GM18502 (cell line): ENCODE measurements around the gene AFAP1L1.
"Not testable (repeated sequence)": the region's sequence is repeated elsewhere in the genome, so short reads cannot be mapped to it uniquely, and the experiment has no call there.

Source experiments
- ATAC-seq: cut with Tn5 transposase; IDR thresholded peaks from one replicate; pipeline ENCODE4 v1.9.1; 2021; ENCODE audit warnings: mild to moderate bottlenecking; ENCODE audit not compliant: unreplicated experiment, poor library complexity

AFAP1L1 gene

GRCh38 chr5:149257889-149258705 is 13.6 kb upstream of the AFAP1L1 start:
- ATAC-seq, result no peak

GRCh38 chr5:149260761-149261160 is 10.9 kb upstream of the AFAP1L1 start:
- ATAC-seq, result no peak

- ATAC-seq, result no peak
Measured at GRCh38 chr5:149261246-149261645, 10.4 kb upstream of the AFAP1L1 start.

GRCh38 chr5:149262315-149262714 is 9.3 kb upstream of the AFAP1L1 start:
- no peak for ATAC-seq

GRCh38 chr5:149264439-149265067 is 7.1 kb upstream of the AFAP1L1 start:
- ATAC-seq, result peak; percentile 89

- ATAC-seq, result no peak
Measured at GRCh38 chr5:149265068-149265465, 6.6 kb upstream of the AFAP1L1 start.

GRCh38 chr5:149265597-149265996 is 6.1 kb upstream of the AFAP1L1 start:
- ATAC-seq, result no peak

GRCh38 chr5:149267241-149267973 is 4.3 kb upstream of the AFAP1L1 start:
- ATAC-seq, result no peak

GRCh38 chr5:149268928-149269557 is 2.6 kb upstream of the AFAP1L1 start:
- ATAC-seq, result no peak

- ATAC-seq, result no peak
Measured at GRCh38 chr5:149271195-149271715, 404 bp upstream of the AFAP1L1 start.

GRCh38 chr5:149272781-149273180 is 1.1 kb downstream of the AFAP1L1 start:
- ATAC-seq, result not testable (repeated sequence)

GRCh38 chr5:149273237-149273636 is 1.6 kb downstream of the AFAP1L1 start:
- ATAC-seq, result no peak

- ATAC-seq, result no peak
Measured at GRCh38 chr5:149273950-149274349, 2.3 kb downstream of the AFAP1L1 start.

- no peak for ATAC-seq
Measured at GRCh38 chr5:149274939-149275338, 3.3 kb downstream of the AFAP1L1 start.

- no peak for ATAC-seq
Measured at GRCh38 chr5:149277801-149278200, 6.1 kb downstream of the AFAP1L1 start.

- ATAC-seq, result no peak
Measured at GRCh38 chr5:149278451-149279210, 7.0 kb downstream of the AFAP1L1 start.

GRCh38 chr5:149279661-149280060 is 8.0 kb downstream of the AFAP1L1 start:
- ATAC-seq, result no peak

GRCh38 chr5:149280124-149280523 is 8.5 kb downstream of the AFAP1L1 start:
- no peak for ATAC-seq

- no peak for ATAC-seq
Measured at GRCh38 chr5:149280802-149281201, 9.1 kb downstream of the AFAP1L1 start.
